H9 (cell line): Measurements from ENCODE around the gene ITPR2. TPM values are rescaled to one million over a fixed set of nuclear protein-coding genes. Genes with fewer than 3 reads are reported as not detected.

ENCODE experiments used
- DNase-seq: peaks from one replicate; pipeline ENCODE4 v3.0.0-alpha.2; 2017
- H2AFZ ChIP-seq: one replicate; pipeline ENCODE4 v1.6.1; 2013; ENCODE audit warnings: mild to moderate bottlenecking, low read length, control low read depth, moderate library complexity
- H2AK5ac ChIP-seq: 2 replicates; pipeline ENCODE4 v1.6.1; 2013; ENCODE audit warnings: low read length, control low read depth, mixed read lengths; ENCODE audit not compliant: insufficient read length
- H2BK120ac ChIP-seq: one replicate; pipeline ENCODE4 v1.6.1; 2013; ENCODE audit warnings: low read depth, mild to moderate bottlenecking, low read length, control low read depth, inconsistent platforms; ENCODE audit not compliant: poor library complexity, severe bottlenecking
- H2BK12ac ChIP-seq: 2 replicates; pipeline ENCODE4 v1.6.1; 2013; ENCODE audit warnings: low read length, control low read depth, mixed read lengths, low read depth; ENCODE audit not compliant: insufficient read length
- H2BK15ac ChIP-seq: 2 replicates; pipeline ENCODE4 v1.6.1; 2013; ENCODE audit warnings: low read depth, low read length, control low read depth
- H2BK20ac ChIP-seq: one replicate; pipeline ENCODE4 v1.6.1; 2013; ENCODE audit warnings: low read depth, mild to moderate bottlenecking, low read length, control low read depth, inconsistent platforms; ENCODE audit not compliant: poor library complexity, severe bottlenecking
- H2BK5ac ChIP-seq: 2 replicates; pipeline ENCODE4 v1.6.1; 2013; ENCODE audit warnings: low read length, control low read depth, mixed read lengths; ENCODE audit not compliant: insufficient read length
- H3K14ac ChIP-seq: 2 replicates; pipeline ENCODE4 v1.6.1; 2013; ENCODE audit warnings: low read length, control low read depth; ENCODE audit not compliant: insufficient read depth
- H3K18ac ChIP-seq: 2 replicates; pipeline ENCODE4 v1.6.1; 2013; ENCODE audit warnings: low read depth, mild to moderate bottlenecking, mixed read lengths, low read length, control low read depth; ENCODE audit not compliant: insufficient read length
- H3K23ac ChIP-seq: 2 replicates; pipeline ENCODE4 v1.6.1; 2013; ENCODE audit warnings: low read length, control low read depth, mixed read lengths, low read depth; ENCODE audit not compliant: insufficient read length
- H3K23me2 ChIP-seq: 2 replicates; pipeline ENCODE4 v1.6.1; 2013; ENCODE audit warnings: low read depth, mild to moderate bottlenecking, mixed read lengths, low read length, control low read depth; ENCODE audit not compliant: insufficient read length, poor library complexity, severe bottlenecking
- H3K27ac ChIP-seq: 2 replicates; pipeline ENCODE4 v1.5.1; 2013; ENCODE audit warnings: low read length, control low read depth, mixed read lengths, low read depth; ENCODE audit not compliant: insufficient read length
- H3K27me3 ChIP-seq: 2 replicates; pipeline ENCODE4 v1.6.1; 2013; ENCODE audit warnings: low read length, control low read depth, inconsistent platforms; ENCODE audit not compliant: insufficient read depth
- H3K4ac ChIP-seq: 2 replicates; pipeline ENCODE4 v1.6.1; 2013; ENCODE audit warnings: low read depth, mild to moderate bottlenecking, control low read depth, inconsistent platforms, low read length, moderate library complexity
- H3K4me1 ChIP-seq: 2 replicates; pipeline ENCODE4 v1.6.1; 2013; ENCODE audit warnings: low read length, control low read depth, inconsistent platforms; ENCODE audit not compliant: insufficient read depth
- H3K4me2 ChIP-seq: 2 replicates; pipeline ENCODE4 v1.6.1; 2013; ENCODE audit warnings: low read length, control low read depth, mixed read lengths; ENCODE audit not compliant: insufficient read length, insufficient read depth
- H3K56ac ChIP-seq: 2 replicates; pipeline ENCODE4 v1.6.1; 2013; ENCODE audit warnings: low read depth, mild to moderate bottlenecking, mixed read lengths, low read length, control low read depth; ENCODE audit not compliant: insufficient read length
- H3K79me1 ChIP-seq: 2 replicates; pipeline ENCODE4 v1.6.1; 2013; ENCODE audit warnings: low read depth, mild to moderate bottlenecking, moderate library complexity, low read length, control low read depth, inconsistent platforms; ENCODE audit not compliant: insufficient read depth, poor library complexity, severe bottlenecking
- H3K79me2 ChIP-seq: 2 replicates; pipeline ENCODE4 v1.6.1; 2013; ENCODE audit warnings: low read length, control low read depth, inconsistent platforms; ENCODE audit not compliant: insufficient read depth
- H3K9ac ChIP-seq: 2 replicates; pipeline ENCODE4 v1.6.1; 2013; ENCODE audit warnings: low read length, control low read depth, mixed read lengths; ENCODE audit not compliant: insufficient read length; ENCODE audit errors: extremely low read depth
- H3K9me3 ChIP-seq: one replicate; pipeline ENCODE4 v1.6.1; 2013; ENCODE audit warnings: low read depth, low read length, inconsistent platforms; ENCODE audit not compliant: control insufficient read depth
- H3T11ph ChIP-seq: one replicate; pipeline ENCODE4 v1.6.1; 2013; ENCODE audit warnings: mild to moderate bottlenecking, low read length, control low read depth, inconsistent platforms
- H4K20me1 ChIP-seq: one replicate; pipeline ENCODE4 v1.6.1; 2013; ENCODE audit not compliant: control insufficient read depth, insufficient read length, insufficient read depth
- H4K5ac ChIP-seq: 2 replicates; pipeline ENCODE4 v1.6.1; 2013; ENCODE audit warnings: low read depth, mild to moderate bottlenecking, mixed read lengths, low read length, control low read depth; ENCODE audit not compliant: insufficient read length
- H4K8ac ChIP-seq: replicated peaks from 2 replicates; pipeline ENCODE4 v1.6.1; 2013; ENCODE audit warnings: low read length, control low read depth, mixed read lengths, low read depth; ENCODE audit not compliant: insufficient read length
- H4K91ac ChIP-seq: 2 replicates; pipeline ENCODE4 v1.6.1; 2013; ENCODE audit warnings: low read depth, mild to moderate bottlenecking, moderate library complexity, mixed read lengths, low read length, control low read depth; ENCODE audit not compliant: insufficient read length
- H3K27ac Mint-ChIP-seq, 3 experiments: 2 replicates in 2 of 3; 3 replicates in 1 of 3; pipeline ENCODE4 v1.8.0; 2020 to 2021; ENCODE audit warnings: mixed read lengths in 3 of 3, mild to moderate bottlenecking in 1 of 3, moderate library complexity in 1 of 3
- H3K27me3 Mint-ChIP-seq: 2 replicates; pipeline ENCODE4 v1.8.0; 2021; ENCODE audit warnings: low read depth, mild to moderate bottlenecking, moderate library complexity, mixed read lengths
- H3K36me3 Mint-ChIP-seq, 3 experiments: 2 replicates in 2 of 3; 3 replicates in 1 of 3; pipeline ENCODE4 v1.8.0; 2020 to 2021; ENCODE audit warnings: low read depth in 3 of 3, mixed read lengths in 3 of 3; ENCODE audit not compliant: insufficient read depth in 1 of 3
- H3K4me1 Mint-ChIP-seq, 2 experiments: 2 replicates each; pipeline ENCODE4 v1.8.0; 2020; ENCODE audit warnings: mixed read lengths in 2 of 2
- H3K4me3 Mint-ChIP-seq, 2 experiments: 2 replicates in 1 of 2; 3 replicates in 1 of 2; pipeline ENCODE4 v1.8.0; 2020 to 2021; ENCODE audit warnings: mild to moderate bottlenecking in 2 of 2, mixed read lengths in 2 of 2, moderate library complexity in 1 of 2
- H3K9me3 Mint-ChIP-seq, 2 experiments: 2 replicates in 1 of 2; 3 replicates in 1 of 2; pipeline ENCODE4 v1.8.0; 2020; ENCODE audit warnings: mild to moderate bottlenecking in 2 of 2, mixed read lengths in 2 of 2, moderate library complexity in 1 of 2
- CTCF ChIP-seq: fragments of 200-600 bp; sonication (generic); conservative IDR thresholded peaks from 3 replicates; pipeline ENCODE4 v1.8.0; 2021; ENCODE audit warnings: antibody characterized with exemption, mild to moderate bottlenecking
- WGBS: extraction: QIAGEN DNeasy Blood & Tissue Kit; methylation state at CpG from one replicate; pipeline ENCODE4 v1.1.7; 2013; ENCODE audit warnings: missing lambda C conversion rate, low lambda C conversion rate, mixed read lengths; ENCODE audit not compliant: insufficient read length; ENCODE audit errors: extremely low coverage; 5-methylcytosine and 5-hydroxymethylcytosine counted together
- total RNA-seq: library from RNA; stranded (reverse); gene quantifications from 2 replicates; pipeline ENCODE4 v1.2.1, GENCODE V29; 2021

ITPR2 gene
- total RNA-seq, 1 experiment from 2014 or later: 14.8 TPM

- H4K5ac ChIP-seq: no peak overlapping the region
- no peak overlapping the region for H2AFZ ChIP-seq
- no peak overlapping the region for H2BK5ac ChIP-seq
- H2BK12ac ChIP-seq: no peak overlapping the region
- no peak overlapping the region for H3K56ac ChIP-seq
- Mint-ChIP-seq H3K4me1 (peaks cover 0 to 3% of the 10 kb centered on the region in 2 experiments; a peak in 2 of 4 replicates), H3K27ac (no peak overlapping the region), H3K27me3 (no peaks in the 10 kb centered on the region), H3K4me3 (no peak overlapping the region), H3K9me3 (no peaks in the 10 kb centered on the region), H3K36me3 (peaks cover 10 to 13% (median 12%) of the 10 kb centered on the region in 3 experiments; a peak in 6 of 7 replicates)
- no peaks in the 10 kb centered on the region for H3K23me2 ChIP-seq
- no peak for DNase-seq
- no peak overlapping the region for H2BK120ac ChIP-seq
- H3K14ac ChIP-seq: no peak overlapping the region
- H2AK5ac ChIP-seq: no peak overlapping the region
- H3T11ph ChIP-seq: no peak overlapping the region
- no peak overlapping the region for H4K91ac ChIP-seq
- WGBS: no CpG with 5 or more reads among the region's 1 CpG
- no peak overlapping the region for H3K23ac ChIP-seq
- H3K27ac ChIP-seq: no peak overlapping the region
- no peak overlapping the region for H3K18ac ChIP-seq
- no peaks in the 10 kb centered on the region for H3K9me3 ChIP-seq
- H3K4me1 ChIP-seq: no peaks in the 10 kb centered on the region
- H2BK20ac ChIP-seq: no peak overlapping the region
- H3K4ac ChIP-seq: no peak overlapping the region
- H2BK15ac ChIP-seq: no peak overlapping the region
- H4K8ac ChIP-seq: no peak overlapping the region
- H3K9ac ChIP-seq: no peak overlapping the region
- no peak overlapping the region for H3K4me2 ChIP-seq
- H3K27me3 ChIP-seq: no peaks in the 10 kb centered on the region
- no peaks in the 10 kb centered on the region; the same call in 1 of the 2 replicates for H3K79me2 ChIP-seq
- H4K20me1 ChIP-seq: no peaks in the 10 kb centered on the region
- H3K79me1 ChIP-seq: no peaks in the 10 kb centered on the region
- TF ChIP-seq CTCF: no peak
Observed at GRCh38 chr12:26492406-26492805, 340.6 kb downstream of the ITPR2 start.
